Measurements from ENCODE around the gene ZC3H7B.
"Not testable (repeated sequence)": the region's sequence is repeated elsewhere in the genome, so short reads cannot be mapped to it uniquely, and the experiment has no call there.

Gene ZC3H7B, protein sequence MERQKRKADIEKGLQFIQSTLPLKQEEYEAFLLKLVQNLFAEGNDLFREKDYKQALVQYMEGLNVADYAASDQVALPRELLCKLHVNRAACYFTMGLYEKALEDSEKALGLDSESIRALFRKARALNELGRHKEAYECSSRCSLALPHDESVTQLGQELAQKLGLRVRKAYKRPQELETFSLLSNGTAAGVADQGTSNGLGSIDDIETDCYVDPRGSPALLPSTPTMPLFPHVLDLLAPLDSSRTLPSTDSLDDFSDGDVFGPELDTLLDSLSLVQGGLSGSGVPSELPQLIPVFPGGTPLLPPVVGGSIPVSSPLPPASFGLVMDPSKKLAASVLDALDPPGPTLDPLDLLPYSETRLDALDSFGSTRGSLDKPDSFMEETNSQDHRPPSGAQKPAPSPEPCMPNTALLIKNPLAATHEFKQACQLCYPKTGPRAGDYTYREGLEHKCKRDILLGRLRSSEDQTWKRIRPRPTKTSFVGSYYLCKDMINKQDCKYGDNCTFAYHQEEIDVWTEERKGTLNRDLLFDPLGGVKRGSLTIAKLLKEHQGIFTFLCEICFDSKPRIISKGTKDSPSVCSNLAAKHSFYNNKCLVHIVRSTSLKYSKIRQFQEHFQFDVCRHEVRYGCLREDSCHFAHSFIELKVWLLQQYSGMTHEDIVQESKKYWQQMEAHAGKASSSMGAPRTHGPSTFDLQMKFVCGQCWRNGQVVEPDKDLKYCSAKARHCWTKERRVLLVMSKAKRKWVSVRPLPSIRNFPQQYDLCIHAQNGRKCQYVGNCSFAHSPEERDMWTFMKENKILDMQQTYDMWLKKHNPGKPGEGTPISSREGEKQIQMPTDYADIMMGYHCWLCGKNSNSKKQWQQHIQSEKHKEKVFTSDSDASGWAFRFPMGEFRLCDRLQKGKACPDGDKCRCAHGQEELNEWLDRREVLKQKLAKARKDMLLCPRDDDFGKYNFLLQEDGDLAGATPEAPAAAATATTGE

DNA sequence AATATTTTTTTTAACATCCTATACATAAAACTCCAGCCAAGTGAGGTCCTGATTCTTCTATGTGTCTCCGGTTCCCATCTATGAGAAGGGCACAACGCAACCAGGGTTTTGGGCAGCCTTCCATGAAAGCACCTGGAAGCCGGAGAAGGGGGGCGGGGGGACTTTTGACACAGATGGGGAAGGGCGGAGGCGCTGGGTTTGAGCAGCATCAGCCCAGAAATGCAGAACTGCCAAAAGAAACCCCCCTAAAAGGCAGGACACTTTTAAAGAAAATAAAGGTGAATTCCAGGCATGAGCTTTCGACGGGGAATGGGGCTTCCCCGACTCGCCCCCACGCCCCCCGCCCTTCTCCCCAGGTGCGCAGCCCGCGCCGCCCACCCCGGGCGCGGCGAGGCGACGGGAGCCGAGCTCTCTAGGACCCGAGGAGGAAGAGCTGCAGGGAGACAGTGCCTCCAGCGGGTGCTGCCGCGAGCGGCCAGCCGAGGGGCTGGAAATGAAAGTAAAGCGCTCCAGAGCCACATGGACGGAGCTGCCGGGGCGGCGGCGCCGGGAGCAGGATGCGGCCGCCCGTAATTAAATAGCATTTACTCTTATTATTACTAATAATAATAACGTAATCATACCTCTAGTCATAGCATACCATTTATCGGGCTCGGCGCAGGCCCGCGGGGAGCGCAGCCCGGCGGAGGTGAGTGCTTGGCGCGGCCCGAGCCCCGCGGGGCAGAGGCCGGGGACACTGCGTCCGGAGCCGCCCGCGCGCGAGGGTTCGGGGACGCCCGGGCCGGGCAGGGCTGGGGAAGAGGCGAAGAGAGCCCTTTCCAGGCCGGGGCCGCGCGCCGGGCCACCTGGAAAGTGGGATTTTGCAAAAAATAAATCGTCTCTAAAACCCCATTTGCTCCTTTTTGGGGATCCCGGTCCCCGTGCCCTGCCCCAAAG is at the start of gene ZC3H7B:
Gene ZC3H7B, plus strand, starts transcription at position 441 of the 936 bp plus-strand sequence. CDS start 19,136 bp downstream, outside the sequence.
- DNase-seq (ENCODE audit: low read depth), result peak; percentile 50

DNA sequence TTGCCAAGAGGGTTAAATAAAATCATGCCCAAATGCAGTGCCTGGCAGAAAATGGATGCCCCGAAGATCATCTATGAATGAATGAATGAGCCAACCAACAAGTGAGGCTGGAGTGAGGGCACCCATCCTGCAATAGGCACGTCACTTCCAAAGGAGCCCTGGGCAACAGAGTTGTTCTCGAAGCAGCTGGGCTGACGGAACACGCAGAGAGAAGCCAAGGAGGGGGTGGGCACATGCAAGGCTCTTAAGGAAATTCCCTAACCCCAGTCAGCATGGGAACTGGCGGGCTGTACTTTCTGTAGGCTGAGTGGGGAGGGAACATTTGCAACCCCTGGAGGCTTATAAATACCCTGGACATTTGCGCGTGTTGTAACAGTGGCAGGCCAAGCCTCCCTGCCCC is 49.0 kb upstream of the ZC3H7B start:
- no peak for DNase-seq (ENCODE audit: low read depth)

DNA sequence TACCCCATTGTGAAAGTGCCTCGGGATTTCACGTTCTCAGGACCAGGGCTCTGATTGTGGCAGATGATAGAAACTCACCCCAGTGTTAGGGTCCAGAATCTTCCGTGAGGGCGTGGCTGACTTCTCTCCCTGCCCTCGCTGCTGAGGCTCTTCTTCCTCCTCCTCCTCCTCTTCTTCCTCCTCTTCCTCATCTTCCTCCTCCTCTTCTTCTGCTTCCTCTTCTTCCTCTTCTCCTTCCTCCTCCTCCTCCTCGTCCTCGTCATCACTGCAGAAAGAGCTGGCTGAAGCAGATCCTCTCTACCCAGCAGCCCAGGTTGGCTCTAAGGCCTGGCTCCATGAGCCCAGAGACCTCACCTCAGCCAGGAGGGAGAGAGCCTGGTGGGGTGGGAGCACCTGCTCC is 47.1 kb upstream of the ZC3H7B start:
- no peak for DNase-seq (ENCODE audit: low read depth)

DNA sequence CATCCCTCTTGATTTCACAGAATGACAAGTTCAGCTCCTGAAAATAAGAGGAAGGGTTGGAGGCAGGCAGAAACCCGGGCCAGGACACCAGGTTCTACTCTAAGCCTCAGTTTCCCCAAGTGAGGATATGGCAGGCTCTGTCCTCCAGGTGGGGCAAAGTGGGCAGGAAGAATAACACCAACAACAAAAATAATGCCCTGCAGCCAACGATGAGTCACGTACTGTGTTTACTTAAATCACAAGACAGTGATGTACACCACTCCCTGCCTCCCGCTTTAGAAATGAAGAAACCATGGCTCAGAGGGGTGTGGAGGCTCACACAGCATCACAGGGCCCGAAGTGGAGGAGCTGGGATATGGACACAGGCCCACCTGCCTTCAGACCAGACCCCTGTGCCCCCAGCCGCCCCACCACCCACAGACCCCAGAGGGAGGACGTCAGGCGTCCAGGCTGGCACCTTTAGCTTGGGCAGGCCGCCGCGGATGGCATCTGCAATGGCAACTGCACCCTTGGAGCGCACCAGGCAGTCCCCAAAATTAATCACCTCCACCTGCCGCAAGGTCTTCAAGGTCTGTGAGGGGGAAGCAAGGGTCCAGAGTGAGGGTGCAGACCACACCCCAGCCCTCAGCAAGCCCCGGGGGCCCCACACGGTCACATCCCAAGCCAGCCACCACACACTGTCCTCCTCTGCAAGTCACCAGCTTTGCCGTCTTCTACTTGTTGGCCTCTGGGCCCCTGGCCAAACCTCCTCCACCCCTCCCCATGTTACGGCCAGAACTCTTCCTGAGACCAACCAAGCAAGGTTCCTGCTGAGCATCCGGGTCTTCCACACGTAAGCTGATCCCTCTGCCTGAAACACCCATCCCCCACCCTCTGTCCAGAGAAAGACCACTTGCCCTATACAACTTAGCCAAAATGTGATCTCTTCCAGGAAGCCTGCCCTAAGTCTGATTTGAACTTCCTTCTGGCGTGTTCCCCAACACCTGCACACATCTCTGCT is 44.8 kb upstream of the ZC3H7B start:
- DNase-seq (ENCODE audit: low read depth), result no peak

DNA sequence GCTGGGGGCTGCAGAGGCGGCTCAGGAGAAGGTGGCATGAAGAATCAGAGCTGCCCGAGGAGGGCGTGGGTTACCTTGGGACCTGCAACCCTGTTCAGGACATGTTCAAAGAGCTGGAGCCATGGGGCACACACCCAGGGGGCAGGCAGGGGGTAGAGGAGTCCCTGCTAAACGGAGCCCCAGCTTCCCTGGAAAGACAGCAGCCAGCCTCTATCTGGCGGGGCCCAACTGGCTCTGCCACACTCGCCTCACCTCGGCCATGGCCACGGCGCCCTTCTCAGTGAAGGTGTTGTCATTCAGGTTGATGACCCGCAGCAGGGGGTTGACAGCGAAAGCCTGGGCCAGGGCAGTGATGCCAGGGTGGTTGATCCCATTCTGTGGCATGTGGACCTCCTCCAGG is 43.6 kb upstream of the ZC3H7B start:
- no peak for DNase-seq (ENCODE audit: low read depth)

DNA sequence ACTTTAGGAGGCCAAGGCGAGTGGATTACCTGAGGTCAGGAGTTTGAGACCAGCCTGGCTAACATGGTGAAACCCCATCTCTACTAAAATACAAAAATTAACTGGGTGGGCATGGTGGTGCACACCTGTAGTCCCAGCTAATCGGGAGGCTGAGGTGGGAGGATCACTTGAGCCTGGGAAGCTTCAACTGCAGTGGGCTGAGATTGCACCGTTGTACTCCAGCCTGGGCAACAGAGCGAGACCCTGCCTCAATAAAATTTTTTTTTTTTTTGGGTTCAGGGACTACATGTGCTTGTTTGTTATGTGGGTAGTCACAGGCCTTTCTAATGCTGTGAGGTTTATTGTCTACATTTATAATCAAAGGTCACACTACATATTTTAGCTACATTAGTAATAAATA is 41.6 kb upstream of the ZC3H7B start:
- DNase-seq (ENCODE audit: low read depth), result not testable (repeated sequence)

DNA sequence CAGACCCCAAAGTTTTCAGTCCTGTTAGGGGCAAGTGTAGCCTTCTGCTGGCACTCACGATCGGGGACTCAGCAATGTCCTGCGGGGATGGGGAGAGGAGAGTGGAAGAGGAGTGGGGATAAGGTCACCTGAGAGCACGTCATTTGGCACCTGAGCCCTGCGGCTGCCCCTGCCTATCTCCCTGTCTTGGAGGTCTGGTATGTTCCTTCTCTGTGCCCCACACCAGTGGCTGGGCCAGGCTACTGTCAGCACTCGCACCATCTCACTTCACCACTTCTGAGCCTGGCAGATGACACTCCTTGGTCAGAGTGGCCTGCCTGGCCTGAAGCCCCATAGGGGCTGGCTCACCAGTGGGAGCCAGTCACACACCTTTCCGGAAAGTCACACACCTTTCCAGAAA is 40.5 kb upstream of the ZC3H7B start:
- no peak for DNase-seq (ENCODE audit: low read depth)

DNA sequence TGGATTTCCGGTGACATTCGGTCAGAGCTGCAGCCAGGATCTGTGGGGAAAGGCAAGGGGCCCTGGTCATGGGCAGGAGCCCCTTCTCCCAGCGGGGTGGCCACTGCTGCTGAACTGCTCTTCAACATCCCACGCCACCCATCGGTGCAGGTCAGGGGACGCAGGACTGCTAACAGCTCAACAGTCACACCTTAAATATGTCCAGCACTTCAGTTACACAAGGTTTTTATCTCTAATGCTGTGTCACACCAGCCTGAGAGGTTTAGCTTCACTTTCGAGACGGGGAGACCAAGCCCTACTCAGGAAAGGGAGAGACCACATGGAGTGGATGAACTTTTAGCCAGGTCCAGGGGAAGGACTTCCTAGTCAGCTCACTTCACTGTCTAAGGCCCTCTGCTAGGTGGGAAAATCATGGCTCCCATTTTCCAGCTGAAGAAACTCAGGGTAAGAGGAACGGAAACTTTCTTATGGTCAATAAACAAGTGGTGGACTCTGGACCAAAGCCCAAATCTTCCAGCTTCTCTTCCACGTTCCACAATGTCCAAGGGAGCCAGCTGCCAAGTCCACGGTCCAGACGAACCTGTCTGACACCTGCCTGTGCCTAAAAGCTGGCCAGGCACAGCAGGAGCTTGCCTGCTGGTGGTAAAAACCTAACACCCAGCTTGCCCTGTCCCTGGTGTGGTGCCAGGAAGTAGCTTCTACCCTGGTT is 39.6 kb upstream of the ZC3H7B start:
- DNase-seq (ENCODE audit: low read depth), result no peak

DNA sequence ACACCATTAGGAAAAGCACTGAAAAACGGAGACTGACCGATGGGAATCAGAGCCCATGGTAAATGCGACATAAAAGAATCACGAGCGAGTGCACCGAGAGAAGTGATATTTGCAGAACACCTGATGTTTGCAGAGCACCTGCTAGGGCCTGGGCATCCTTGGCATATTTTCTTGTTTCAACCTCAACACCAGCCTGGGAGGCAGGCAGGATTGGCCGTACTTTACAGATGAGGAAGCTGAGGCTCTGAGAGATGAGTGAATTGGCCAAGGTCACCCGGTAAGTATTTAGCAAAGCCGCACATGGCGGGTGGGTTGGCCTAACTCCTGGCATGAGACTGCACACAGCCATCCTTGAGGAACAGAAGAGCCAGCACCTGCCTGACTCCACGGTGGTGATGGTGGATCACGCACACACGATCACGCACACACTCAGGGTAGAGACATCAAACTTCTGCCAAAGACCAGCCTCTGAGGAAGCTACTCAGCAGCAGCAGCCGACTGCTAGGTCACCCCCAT is 39.0 kb upstream of the ZC3H7B start:
- DNase-seq (ENCODE audit: low read depth), result no peak

DNA sequence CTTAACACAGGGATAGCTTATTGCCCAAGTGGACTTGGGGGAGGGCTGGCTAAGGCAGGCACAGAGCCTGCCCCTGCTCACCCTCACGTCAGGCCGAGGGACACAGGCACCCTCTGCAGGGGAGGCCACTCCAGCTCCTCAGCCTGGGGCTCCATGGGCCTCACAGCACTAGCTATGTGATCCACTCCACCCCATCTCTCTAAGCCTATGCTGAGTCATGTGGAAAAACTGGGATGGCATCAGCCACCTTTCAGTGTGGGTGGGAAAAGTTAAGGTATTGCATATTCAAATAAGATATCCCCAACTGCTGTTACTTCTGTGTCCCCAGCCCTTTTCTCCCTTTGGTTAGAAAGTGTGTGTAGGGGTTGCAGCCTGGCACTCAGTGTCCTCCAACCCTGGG is 37.6 kb upstream of the ZC3H7B start:
- no peak for DNase-seq (ENCODE audit: low read depth)

DNA sequence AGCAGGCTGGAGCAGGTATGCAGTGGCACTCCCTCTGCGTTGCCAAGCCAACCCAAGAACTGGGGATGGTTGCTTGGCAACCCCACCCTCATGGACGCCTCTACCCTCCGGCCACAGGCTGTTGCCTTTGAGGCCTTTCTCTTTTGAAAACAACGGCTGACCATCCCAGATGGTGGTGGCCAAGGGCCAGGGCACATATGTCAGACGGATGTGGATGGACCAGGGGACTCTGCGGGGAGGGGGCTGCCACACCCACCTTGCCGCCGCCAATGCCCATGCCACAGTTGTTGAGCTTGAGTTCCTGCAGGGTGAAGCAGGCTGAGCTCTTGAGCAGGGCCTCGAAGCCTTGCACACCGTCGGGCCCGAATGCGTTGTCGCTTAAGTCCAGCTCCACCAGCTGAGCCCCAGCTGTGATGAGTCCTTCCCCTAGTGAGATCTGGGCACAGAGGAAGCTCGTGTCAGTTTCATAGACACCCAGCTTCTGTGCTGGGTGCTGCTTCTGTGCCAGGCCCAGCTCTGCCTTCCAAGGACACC is 36.9 kb upstream of the ZC3H7B start:
- DNase-seq (ENCODE audit: low read depth), result no peak

DNA sequence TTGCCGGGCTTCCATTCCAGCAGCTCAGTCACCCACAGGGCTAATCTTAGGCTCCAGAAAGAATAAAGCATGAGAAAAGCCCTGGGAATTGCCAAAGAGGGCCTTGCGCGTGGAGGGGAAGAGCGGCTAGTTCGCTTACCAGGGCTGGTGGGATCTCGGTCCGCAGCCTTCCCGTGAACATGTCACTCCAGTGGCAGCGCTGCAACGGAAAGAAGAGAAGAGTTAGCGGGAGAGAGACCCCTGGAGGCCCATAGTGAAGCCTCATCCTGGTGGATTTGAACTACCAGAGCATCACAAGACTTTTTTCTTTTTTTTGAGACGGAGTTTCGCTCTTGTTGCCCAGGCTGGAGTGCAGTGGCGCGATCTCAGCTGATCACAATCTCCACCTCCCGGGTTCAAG is 33.4 kb upstream of the ZC3H7B start:
- no peak for DNase-seq (ENCODE audit: low read depth)

DNA sequence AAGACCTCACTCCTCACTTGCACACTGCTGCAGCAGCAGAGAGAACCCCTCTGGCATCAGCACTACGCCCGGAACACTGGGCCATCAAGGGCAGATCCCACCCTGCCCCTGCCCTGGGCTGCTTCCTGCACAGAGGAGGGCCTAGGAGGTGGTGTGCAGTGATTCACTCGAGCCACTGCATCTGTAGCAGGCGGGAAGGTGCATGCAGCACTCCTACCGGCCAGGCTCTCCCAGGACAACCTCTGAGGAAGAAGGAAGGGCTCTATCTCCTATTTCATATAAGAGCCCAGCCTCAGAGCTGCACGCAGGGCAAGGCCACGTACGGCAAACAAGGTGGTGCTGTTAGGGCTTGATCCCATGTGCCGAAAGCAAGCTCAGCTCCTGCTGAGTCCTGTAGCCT is 29.5 kb upstream of the ZC3H7B start:
- no peak for DNase-seq (ENCODE audit: low read depth)

DNA sequence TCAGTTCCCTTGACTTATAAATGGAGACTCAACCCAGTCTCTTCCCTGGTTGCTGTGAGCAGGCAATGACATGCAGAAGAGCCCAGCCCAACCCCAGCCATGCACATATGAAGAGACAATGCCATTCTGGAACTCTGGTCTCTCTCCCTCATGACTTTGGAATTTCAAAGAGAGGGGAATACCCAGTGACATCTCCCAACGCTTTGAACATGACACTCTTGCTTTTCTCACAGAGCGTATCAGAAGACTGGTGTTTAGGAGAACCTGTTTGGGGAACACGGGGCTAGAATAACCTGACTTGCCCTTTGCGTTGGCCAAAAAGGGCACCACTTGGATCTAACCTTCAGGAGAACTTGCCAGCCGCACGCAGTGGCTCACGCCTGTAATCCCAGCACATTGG is 28.2 kb upstream of the ZC3H7B start:
- DNase-seq (ENCODE audit: low read depth), result no peak

DNA sequence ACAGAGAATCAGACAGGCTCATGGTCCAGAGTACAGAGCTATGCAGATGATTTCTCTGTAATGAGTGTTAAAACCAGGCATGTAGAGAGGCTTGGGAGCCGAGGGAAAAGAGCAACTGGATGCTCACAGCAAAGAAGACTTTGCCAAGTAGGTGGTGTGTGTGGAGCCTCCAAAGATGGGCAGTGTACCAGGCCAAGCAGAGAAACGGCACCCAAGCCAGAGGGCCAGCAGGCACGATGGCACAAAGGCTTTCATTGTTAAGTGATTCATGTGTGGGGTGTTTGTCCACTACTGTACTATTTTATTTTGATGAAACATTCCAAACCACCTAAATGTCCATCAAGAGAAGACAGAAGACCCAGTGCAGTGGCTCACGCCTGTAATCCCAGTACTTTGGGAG is 26.5 kb upstream of the ZC3H7B start:
- no peak for DNase-seq (ENCODE audit: low read depth)

DNA sequence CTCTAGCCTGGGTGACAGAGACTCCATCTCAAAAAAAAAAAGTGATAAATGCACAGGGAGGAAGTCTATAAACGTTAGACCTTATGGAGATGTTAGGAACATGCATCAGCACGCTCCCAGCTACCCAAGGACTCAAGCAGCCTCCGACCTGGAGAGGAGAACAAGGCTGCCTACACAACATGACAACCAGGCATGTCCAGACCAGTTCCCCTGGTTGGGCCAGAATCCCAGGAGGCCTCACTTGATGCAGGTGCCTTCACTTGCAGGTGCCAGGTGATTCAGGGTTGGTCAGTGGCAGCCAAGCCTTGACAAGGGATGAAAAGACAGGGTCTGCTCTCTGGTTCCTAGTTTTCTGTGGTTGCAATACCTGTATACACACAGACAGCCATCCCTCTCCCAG is 21.3 kb upstream of the ZC3H7B start:
- no peak for DNase-seq (ENCODE audit: low read depth)

DNA sequence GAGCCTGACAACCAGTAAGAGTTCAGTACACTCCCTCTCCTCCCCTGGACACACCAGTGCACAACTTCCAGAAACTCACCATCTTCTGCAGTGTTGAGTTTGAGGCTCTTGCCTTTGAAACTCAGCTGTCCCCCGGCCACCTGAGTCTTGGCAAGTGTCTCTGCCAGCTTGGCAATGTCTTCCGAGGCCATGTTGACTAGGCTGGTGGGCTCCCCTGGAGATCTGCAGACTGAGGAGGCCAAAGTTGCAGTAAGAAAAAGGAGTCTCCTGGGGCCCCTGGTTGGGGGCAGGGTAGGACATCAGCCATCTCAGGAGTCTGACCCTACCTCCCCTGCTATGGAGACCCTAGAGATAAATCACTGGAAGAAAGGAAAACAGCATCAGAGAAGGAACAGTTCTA is 20.5 kb upstream of the ZC3H7B start:
- DNase-seq (ENCODE audit: low read depth), result no peak

DNA sequence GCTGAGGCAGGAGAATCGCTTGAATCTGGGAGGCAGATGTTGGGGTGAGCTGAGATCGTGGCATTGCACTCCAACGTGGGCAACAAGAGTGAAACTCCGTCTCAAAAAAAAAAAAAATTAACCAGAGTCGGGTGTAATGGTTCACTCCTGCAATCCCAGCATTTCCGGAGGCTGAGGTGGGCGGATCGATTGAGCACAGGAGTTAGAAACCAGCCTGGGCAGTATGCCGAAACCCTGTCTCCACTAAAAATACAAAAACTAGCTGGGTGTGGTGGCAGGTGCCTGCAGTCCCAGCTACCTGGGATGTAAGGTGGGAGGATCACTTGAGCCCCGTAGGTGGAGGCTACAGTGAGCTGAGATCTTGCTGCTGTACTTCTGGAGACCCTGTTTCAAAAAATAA is 16.9 kb upstream of the ZC3H7B start:
- DNase-seq (ENCODE audit: low read depth), result no peak

DNA sequence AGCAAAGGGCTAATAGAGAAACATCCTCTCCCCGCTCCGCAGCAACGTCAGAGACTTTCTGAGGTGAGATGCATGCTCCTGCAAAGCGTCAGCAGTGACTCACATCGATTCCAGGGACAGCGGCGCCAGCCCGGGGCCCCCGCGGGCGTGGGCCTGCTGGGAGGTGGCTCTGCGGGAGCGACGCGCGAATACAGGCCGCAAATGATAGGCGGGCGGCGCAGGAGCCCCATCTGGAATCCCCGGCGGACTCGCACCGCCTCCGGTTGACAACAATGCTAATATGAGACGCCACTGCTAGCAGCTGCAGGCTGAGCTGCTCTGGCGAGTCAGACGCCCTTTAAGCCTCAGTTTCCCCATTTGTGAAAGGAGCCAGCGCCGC is 15.9 kb upstream of the ZC3H7B start:
- DNase-seq (ENCODE audit: low read depth), result peak; percentile 60

All from stimulated activated CD8-positive, alpha-beta memory T cell treated with anti-CD3 and anti-CD28 coated beads, Interleukin-15, amount 100 ng/mL, for 24 hours (primary cell).